ENCODE measurements around the gene PLCB1. TPM values are rescaled to one million over a fixed set of nuclear protein-coding genes. Genes with fewer than 3 reads are reported as not detected.

Gene PLCB1
- total and polyA plus RNA-seq, 8 donors, result 8.8 to 27.7 (median 19.2) TPM

- no peaks in the 10 kb centered on the region for H3K27me3 ChIP-seq
- H3K4me3 ChIP-seq, result no peak overlapping the region
- TF ChIP-seq CTCF (IDR thresholded peaks at IDR 0.05), result no peak
- H3K4me1 ChIP-seq, result peaks cover 0 to 23% of the 10 kb centered on the region in 2 donors
- no peaks in the 10 kb centered on the region for H3K9me3 ChIP-seq
- intact Hi-C loops (cut with DNase I), result no loop called here
- no peak overlapping the region for H3K27ac ChIP-seq
- ATAC-seq (no peak), DNase-seq (no peak)
- H3K36me3 ChIP-seq, result no peaks in the 10 kb centered on the region
Measured at GRCh38 chr20:8321001-8321400, 188.9 kb downstream of the PLCB1 start.

- H3K4me3 ChIP-seq, result no peak overlapping the region
- no peak for DNase-seq
- H3K36me3 ChIP-seq, result no peaks in the 10 kb centered on the region
- H3K4me1 ChIP-seq, result peaks cover 0 to 23% of the 10 kb centered on the region in 2 donors
- H3K27ac ChIP-seq, result no peak overlapping the region
- TF ChIP-seq CTCF (IDR thresholded peaks at IDR 0.05), result no peak
- no peaks in the 10 kb centered on the region for H3K9me3 ChIP-seq
- no peaks in the 10 kb centered on the region for H3K27me3 ChIP-seq
- ATAC-seq, result no peak
- intact Hi-C loops (cut with DNase I), result no loop called here
Measured at GRCh38 chr20:8322662-8323217, 190.7 kb downstream of the PLCB1 start.

GRCh38 chr20:8326191-8326590 is 194.1 kb downstream of the PLCB1 start:
- H3K27me3 ChIP-seq, result no peaks in the 10 kb centered on the region
- TF ChIP-seq CTCF (IDR thresholded peaks at IDR 0.05), result no peak
- no peak overlapping the region for H3K27ac ChIP-seq
- ATAC-seq (no peak), DNase-seq (no peak)
- peaks cover 0 to 6% of the 10 kb centered on the region in 2 donors for H3K4me1 ChIP-seq
- H3K4me3 ChIP-seq, result no peak overlapping the region
- intact Hi-C loops (cut with DNase I), result no loop called here
- no peaks in the 10 kb centered on the region for H3K9me3 ChIP-seq
- no peaks in the 10 kb centered on the region for H3K36me3 ChIP-seq

GRCh38 chr20:8326899-8327298 is 194.8 kb downstream of the PLCB1 start:
- ATAC-seq (no peak), DNase-seq (no peak)

GRCh38 chr20:8328189-8328588 is 196.1 kb downstream of the PLCB1 start:
- no peak for DNase-seq
- no peak for TF ChIP-seq CTCF (IDR thresholded peaks at IDR 0.05)
- Histone ChIP-seq H3K36me3 (no peaks in the 10 kb centered on the region), H3K4me3 (no peak overlapping the region), H3K27me3 (no peaks in the 10 kb centered on the region), H3K4me1 (peaks cover 0 to 6% of the 10 kb centered on the region in 2 donors), H3K27ac (no peak overlapping the region), H3K9me3 (no peaks in the 10 kb centered on the region)
- intact Hi-C loops (cut with DNase I), result no loop called here
- ATAC-seq, result no peak

More at GRCh38 chr20:8326899-8327298, 194.8 kb downstream of the PLCB1 start:
- H3K4me3 ChIP-seq, result no peak overlapping the region
- H3K36me3 ChIP-seq, result no peaks in the 10 kb centered on the region
- H3K27me3 ChIP-seq, result no peaks in the 10 kb centered on the region
- H3K27ac ChIP-seq, result no peak overlapping the region
- no peaks in the 10 kb centered on the region for H3K9me3 ChIP-seq
- peaks cover 0 to 6% of the 10 kb centered on the region in 2 donors for H3K4me1 ChIP-seq
- TF ChIP-seq CTCF (IDR thresholded peaks at IDR 0.05), result no peak
- intact Hi-C loops (cut with DNase I), result no loop called here
